ENCODE data around the gene LILRB1.
"Not testable (repeated sequence)": the region's sequence is repeated elsewhere in the genome, so short reads cannot be mapped to it uniquely, and the experiment has no call there.

Gene LILRB1

DNA sequence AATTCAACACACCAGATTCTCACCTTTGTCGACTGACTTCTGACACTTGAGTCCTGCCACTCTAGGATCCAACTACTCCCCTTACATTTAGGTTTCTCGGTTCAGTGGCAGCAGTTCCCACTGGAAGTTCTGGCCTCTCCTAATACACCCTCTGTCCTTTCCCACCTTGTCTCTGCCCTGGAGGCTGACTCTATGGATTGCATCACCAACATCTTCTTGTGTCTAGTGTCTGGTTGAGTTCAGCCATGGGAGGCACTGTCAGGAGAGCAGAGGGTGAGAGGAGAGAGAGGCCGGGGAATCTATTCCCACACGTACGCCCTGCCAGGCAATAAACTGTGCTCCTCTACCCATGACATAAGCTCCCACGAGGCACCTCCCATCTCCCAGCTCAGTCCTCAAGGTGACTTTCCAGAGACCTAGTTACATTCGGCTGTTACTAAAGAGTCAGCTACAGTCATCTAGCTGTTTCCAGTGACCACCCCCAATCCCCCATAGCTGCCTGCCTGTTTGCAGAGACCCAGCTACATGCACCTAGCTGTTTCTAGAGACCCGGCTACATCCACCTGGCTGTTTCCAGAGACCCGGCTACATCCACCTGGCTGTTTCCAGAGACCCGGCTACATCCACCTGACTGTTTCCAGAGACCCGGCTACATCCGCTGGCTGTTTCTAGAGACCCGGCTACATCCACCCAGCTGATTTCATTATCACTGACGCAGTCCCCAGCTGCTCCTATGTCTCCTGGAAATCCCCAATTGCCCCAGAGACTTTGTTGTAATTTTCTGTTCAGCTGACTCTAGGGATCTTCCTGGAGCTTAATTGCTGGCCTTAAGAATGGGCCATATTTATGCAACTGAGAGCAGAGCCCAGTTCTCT lies 24.4 kb downstream of the LILRB1 start:
- no peak overlapping the region for H3K4me3 ChIP-seq (ENCODE audit: low read depth, low read length)
- DNase-seq (ENCODE audit: low read depth) = no peak

DNA sequence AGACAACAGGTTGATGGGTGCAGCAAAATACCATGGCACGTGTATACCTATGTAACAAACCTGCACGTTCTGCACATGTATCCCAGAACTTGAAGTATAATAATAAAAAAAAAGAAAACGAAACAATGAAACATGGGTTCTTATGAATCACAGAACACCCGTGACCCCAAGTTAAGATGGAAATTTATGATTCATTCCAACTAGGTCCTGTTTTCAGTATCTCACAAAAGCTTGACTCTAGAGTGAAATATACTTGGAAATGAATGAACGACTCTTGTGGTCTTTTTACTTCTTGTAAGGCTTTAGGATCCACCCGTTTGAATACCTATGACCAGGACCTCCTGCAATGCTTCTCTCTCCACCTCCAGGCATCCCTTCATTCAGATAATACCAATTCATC lies 29.0 kb downstream of the LILRB1 start:
- H3K4me3 ChIP-seq (ENCODE audit: low read depth, low read length) = no peak overlapping the region
- DNase-seq (ENCODE audit: low read depth) = no peak

DNA sequence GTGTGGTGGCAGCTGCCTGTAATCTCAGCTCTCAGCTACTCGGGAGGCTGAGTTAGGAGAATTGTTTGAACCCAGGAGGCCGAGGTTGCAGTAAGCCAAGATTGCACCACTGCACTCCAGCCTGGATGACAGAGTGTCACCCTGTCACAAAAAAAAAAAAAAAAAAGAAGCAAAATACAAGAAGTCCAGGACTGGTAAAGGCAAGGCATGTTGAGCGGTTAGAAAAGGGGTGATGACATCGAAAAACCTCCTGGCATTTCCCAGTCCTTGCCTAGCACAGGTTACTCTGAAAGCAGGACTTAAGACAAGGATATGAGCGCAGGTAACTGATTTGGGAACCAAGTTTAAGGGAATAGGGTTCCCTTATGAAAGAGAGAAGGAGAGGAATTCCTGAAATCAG lies 30.0 kb downstream of the LILRB1 start:
- no peak overlapping the region for H3K4me3 ChIP-seq (ENCODE audit: low read depth, low read length)

DNA sequence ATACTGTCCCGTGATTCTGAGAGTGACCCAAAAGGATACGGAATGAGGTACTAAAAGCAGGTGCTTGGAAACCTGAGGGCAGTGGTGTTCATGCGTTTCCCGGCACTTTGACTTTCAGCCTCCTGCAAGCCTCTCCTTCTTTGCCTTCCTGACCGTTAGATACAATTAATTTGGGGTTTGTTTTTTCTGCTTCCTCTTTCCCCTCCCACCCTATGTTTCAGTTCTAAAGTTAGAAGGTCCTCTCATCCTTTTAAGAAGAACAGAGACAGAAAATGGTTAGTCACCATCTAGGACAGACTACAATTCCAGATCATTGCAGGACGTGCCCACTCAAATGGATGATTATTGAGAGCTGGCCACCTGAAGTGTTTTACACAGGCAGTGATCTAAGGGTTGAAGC lies 30.7 kb downstream of the LILRB1 start:
- H3K4me3 ChIP-seq (ENCODE audit: low read depth, low read length) = no peak overlapping the region
- DNase-seq (ENCODE audit: low read depth) = no peak

More for the DNA sequence above, 30.0 kb downstream of the LILRB1 start:
- no peak for DNase-seq (ENCODE audit: low read depth)

DNA sequence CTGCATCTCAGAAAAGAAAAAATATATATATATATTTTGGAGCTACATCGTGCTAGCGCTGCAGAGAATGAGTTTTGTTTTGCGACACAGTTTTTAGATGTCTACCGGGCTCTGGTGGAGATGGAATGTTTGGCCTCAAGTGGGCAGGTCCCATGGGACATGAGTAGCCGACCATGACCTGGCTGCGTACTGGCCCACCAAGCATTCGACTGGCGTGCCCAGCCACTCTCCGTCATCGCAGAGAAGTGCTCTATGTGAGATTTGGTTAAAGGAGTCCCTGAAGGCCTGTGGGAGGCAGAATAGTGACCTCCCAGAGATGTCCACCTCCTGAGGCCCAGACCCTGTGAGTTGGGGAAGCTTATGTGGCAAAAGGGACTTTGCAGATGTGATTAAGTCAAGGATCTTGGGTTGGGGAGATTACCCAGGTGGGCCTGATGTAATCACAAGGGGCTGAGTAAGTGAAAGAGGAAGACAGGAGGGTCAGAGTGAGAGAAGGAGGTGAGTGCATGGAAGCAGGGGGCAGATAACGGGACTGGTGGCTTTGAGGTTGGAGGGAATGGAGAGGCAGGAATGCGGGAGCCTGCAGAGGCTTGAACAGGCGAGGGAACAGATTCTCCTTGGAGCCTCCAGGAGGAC lies 31.7 kb downstream of the LILRB1 start:
- DNase-seq (ENCODE audit: low read depth) = no peak
- H3K4me3 ChIP-seq (ENCODE audit: low read depth, low read length) = no peak overlapping the region

DNA sequence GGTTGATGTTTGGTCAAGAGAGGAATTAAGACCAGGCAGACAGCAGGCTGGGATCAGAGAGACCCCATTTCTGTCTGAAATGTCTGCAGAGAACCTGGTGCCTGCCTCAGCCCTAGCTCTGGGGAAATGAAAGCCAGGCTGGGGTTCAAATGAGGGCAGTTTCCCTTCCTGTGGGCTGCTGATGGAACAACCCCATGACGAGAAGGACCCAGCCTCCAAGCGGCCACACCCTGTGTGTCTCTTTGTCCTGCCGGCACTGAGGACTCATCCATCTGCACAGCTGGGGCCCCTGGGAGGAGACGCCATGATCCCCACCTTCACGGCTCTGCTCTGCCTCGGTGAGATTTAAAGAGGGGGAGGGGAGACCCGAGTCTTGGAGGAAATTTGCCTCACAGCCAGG lies 32.4 kb downstream of the LILRB1 start, which contains the start of gene LILRB4:
LILRB4 (plus strand) TSS at position 256 of the 400 bp plus-strand sequence; CDS start at position 305, 49 bp downstream.
- no peak within 1 kb of the TSS for H3K4me3 ChIP-seq (ENCODE audit: low read depth, low read length)
- no peak for DNase-seq (ENCODE audit: low read depth)

DNA sequence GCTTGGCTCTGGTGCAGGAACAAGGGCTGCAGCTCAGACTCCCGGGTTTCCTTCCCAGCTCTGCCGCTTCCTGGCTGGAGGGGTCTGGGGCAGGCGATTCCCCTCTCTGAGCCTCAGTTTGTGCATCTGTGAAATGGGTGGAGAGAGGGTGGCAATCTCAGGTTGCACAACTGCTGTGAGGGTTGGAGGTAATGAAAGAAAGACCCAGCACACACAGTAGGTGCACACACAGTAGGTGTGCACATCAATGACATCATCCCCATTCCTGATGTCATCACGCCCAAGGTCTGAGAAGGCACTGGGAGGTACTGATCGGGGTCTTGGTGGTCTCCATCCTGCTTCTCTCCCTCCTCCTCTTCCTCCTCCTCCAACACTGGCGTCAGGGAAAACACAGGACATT lies 35.2 kb downstream of the LILRB1 start:
- H3K4me3 ChIP-seq (ENCODE audit: low read depth, low read length) = no peak overlapping the region
- no peak for DNase-seq (ENCODE audit: low read depth)

DNA sequence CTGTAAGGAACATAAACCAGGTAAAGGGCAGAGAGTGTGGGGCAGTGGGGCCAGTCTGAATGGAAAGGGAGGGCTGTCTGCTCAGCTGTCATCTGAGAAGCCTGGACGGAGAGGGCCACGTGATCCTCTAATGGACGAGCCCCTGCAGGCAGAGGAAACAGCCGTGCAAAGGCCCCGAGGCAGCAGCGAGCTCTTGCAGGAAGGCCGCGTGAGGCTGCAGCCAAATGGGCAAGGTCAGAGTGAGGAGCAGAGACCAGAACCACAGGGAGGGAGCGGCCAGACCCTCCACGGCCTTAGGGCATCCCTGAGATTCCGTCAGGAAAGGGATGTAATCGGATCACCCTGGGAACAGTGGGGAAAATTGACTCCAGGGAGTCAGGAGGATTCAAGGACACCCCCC lies 36.9 kb downstream of the LILRB1 start:
- DNase-seq (ENCODE audit: low read depth) = no peak
- H3K4me3 ChIP-seq (ENCODE audit: low read depth, low read length) = no peak overlapping the region

DNA sequence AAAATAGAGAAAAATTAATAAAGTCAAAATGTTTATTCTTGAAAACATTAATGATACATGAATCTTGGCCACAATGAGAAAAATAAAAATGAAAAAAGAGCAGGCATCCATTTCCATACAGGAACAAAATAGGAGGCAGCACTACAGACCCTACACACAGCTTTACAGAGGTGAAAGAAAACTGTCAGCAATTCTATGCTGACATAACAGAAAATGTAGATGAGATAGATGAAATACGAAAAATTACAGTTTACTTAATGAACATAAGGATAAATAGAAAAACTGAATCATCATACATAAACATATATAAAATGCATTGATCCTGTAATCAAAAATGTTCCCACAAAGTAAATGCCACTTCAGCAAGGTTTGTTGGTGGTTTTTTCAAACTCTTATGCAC lies 38.1 kb downstream of the LILRB1 start:
- no peak overlapping the region for H3K4me3 ChIP-seq (ENCODE audit: low read depth, low read length)
- DNase-seq (ENCODE audit: low read depth) = no peak

DNA sequence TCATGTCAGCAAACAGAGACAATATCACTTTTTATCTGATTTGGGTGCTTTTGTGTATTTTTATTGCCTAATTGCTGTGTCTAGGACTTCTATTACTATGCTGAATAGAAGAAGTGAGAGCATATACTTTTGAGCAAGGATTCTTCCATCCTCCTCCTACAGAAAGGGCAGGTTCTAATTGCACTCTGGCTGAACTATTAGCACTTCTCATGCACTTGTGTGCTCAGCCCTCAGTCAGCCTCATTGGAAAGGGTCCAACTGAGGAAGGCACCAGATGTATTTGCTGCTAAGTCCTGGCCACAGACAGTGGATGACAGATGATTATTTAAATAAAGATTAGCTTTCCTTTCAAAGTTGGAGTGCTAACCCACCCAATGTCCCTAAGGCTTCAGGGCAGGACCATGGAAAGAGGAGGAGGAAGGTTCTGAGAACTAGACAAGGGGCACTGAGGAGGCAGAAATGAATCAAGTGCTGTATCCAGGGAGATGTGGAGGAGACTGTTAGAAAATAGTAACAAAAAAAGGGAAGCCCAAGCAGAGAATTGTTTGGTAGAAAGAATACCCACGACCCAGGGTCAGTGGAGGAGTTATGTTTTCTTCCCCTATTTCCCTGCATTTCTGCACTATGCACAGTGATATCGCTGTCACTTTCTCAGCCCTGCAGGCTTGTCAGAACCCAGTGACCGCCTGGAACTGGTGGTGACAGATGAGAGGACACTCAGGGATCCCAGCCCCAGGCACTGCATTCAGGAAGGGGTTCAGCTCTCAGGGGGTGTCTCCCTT lies 40.5 kb downstream of the LILRB1 start:
- no peak overlapping the region for H3K4me3 ChIP-seq (ENCODE audit: low read depth, low read length)
- DNase-seq (ENCODE audit: low read depth) = no peak

DNA sequence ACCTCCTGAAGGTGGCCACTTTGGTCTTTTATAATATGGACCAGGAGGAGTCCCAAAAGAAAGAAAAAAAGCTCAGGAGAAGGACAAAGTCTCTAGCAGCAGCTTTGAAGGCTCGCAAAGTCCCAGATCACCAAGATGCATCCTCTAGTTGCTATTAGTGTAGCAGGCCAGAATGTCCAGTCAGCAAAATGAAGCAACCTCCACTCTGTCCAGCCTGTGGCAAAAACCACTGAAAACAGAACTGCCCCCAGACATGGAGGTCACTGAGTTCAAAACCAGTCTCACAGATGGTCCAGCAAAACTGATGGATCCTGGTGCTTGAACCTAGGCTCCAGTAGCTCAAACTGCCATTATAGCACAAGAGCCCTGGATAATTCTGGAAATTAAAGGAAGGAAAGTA lies 42.9 kb downstream of the LILRB1 start:
- H3K4me3 ChIP-seq (ENCODE audit: low read depth, low read length) = no peak overlapping the region
- no peak for DNase-seq (ENCODE audit: low read depth)

DNA sequence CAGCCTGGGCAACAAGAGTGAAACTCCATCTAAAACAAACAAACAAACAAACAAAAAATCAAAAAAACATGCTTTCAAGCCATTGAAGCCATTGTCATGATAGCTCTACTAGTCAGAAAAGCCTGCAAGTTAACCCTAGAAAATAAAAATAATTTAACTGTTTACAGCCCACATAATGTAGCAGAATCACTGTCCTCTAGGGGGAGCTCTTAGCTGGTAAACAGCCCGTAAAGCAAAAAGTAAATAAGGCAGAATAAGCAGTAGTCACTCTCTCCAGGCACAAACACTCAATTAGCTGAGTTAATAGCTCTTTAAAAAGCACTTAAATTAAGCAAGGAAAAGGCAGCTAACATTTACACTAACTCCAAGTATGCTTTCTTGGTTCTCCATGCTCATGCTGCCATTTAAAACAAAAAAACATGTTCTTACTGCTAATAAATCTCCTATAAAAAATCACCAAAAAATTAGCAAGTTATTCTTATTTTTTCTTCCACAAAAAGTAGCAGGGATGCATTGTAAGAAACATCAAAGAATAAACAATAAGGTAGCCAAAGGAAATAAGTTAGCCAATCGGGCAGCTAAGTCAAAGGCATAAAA lies 43.8 kb downstream of the LILRB1 start:
- no peak for DNase-seq (ENCODE audit: low read depth)
- H3K4me3 ChIP-seq (ENCODE audit: low read depth, low read length) = no peak overlapping the region

DNA sequence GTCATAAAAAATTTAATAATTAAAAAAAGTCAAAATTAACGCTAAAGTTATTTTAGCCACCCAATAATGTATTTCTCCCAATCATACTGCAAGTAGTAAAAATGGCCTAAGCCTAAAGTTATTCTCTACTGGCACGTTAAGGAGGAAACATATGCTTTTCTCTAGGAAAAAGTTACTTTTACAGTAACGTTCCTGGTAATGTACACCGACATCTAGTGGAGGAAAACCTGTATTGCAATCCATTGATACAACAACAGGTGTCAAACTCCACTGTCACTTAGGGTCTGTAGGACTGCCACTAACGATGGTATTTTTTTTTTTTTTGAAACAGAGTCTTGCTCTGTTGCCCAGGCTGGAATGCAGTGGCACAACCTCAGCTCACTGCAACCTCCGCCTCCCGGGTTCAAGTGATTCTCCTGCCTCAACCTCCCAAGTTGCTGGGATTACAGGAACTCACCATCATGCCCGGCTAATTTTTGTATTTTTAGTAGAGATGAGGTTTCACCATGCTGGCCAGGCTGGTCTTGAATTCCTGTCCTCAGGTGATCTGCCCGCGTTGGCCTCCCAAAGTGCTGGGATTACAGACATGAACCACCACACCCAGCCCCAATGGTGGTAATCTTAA lies 46.0 kb downstream of the LILRB1 start:
- not testable (repeated sequence) for DNase-seq (ENCODE audit: low read depth); H3K4me3 ChIP-seq (ENCODE audit: low read depth, low read length)

DNA sequence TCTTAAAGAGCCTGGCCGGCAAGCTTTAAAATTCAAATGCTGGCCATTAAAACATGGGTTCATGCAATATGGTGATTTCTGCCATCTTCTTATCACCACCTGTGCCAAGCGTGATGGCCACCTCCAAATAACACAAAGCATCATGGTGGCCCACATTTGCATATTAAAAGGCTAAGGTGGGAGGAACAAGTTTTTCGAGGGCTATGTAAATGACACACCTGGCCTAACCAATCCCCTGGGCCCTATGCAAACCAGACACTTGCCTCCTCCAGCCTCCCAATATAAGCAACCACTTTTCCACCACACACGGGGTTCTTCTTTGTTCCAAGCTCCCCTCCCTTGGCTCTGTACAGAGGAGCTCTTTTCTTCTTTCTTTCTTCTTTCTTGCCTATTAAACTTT lies 46.9 kb downstream of the LILRB1 start:
- no peak for DNase-seq (ENCODE audit: low read depth)
- H3K4me3 ChIP-seq (ENCODE audit: low read depth, low read length) = no peak overlapping the region

DNA sequence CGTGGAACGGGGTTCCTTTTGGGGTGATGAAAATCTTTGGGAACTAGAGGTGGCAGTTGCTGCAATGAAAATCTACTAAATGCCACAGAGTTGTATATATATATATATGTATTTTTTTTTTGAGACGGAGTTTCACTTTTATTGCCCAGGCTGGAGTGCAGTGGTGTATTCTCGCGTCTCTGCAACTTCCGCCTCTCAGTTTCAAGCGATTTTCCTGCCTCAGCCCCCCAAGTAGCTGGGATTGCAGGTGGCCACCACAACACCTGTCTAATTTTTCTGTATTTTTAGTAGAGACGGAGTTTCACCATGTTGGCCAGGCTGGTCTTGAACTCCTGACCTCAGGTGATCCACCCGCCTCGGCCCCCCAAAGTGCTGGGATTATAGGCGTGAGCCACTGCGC lies 51.3 kb downstream of the LILRB1 start:
- not testable (repeated sequence) for DNase-seq (ENCODE audit: low read depth); H3K4me3 ChIP-seq (ENCODE audit: low read depth, low read length)

DNA sequence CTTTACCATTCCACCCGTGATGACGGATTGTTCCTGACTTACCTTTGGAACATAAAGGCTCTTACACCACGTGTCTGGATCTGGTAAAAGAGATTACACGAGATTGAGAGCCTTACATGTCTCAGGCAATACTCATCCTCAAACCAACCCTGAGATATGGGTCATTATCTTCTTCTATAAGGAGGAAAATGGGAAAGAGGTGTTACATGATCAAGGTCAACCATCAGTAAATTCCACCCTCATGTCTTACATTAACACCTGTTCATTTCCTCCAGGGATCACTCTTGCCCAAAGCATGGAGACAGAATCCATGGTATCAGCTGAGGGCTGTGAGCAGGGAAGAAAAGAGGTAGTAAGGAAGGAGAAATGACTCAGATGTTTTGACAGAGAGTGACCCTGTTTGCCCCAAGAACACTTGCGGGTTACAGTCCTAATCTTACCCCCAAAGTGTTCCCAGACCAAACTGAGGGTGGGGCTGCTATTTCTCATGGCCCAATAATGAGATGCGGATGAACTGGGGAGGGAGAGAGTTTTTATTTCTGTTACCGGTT lies 52.1 kb downstream of the LILRB1 start:
- no peak overlapping the region for H3K4me3 ChIP-seq (ENCODE audit: low read depth, low read length)
- no peak for DNase-seq (ENCODE audit: low read depth)

DNA sequence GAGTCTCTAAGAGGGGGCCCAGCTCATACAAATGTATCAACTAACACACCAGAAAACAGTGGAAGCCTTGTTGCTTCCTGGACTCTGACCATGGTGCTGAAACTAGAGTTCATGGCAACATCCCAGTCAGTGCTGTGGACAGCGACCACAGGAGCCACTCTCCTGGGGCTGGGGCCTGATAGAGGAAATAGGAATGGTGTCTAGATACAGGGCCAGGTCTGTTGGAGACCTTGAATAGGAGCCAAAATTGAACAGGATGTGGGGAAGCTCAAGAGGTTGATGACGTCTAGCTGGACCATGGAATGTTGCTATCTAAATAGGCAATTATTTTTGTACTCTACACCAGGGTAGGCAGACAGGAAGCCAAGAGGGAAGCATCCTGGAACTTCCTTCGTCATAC lies 54.2 kb downstream of the LILRB1 start:
- no peak overlapping the region for H3K4me3 ChIP-seq (ENCODE audit: low read depth, low read length)
- no peak for DNase-seq (ENCODE audit: low read depth)
